ENCODE data around the gene IPO13.

The IPO13 gene

GRCh38 chr1:43930168-43930948 lies 16.4 kb upstream of the IPO13 start:
- Histone ChIP-seq H3K27me3 (replicated peaks; ENCODE audit: control insufficient read depth, insufficient read depth, low read length, poor library complexity, severe bottlenecking) (peaks cover 9% of the 10 kb centered on the region), H3K36me3 (ENCODE audit: control insufficient read depth, insufficient read depth, low read length) (peaks cover 3% of the 10 kb centered on the region), H3K4me1 (ENCODE audit: control insufficient read depth, insufficient read depth, low read length, poor library complexity, severe bottlenecking) (peaks cover 7% of the 10 kb centered on the region), H3K9me3 (ENCODE audit: control insufficient read depth, low read length) (no peaks in the 10 kb centered on the region), H3K27ac (ENCODE audit: insufficient read depth, low read length, poor library complexity, severe bottlenecking) (no peak overlapping the region), H3K4me3 (ENCODE audit: insufficient read depth, low read depth, low read length, poor library complexity, severe bottlenecking) (no peak overlapping the region)
- no peak for DNase-seq

GRCh38 chr1:43930949-43931275 lies 15.8 kb upstream of the IPO13 start:
- no peak for DNase-seq
- H3K27ac ChIP-seq (ENCODE audit: insufficient read depth, low read length, poor library complexity, severe bottlenecking), result no peak overlapping the region
- no peaks in the 10 kb centered on the region for H3K9me3 ChIP-seq (ENCODE audit: control insufficient read depth, low read length)
- no peak overlapping the region for H3K4me3 ChIP-seq (ENCODE audit: insufficient read depth, low read depth, low read length, poor library complexity, severe bottlenecking)
- H3K4me1 ChIP-seq (ENCODE audit: control insufficient read depth, insufficient read depth, low read length, poor library complexity, severe bottlenecking), result peaks cover 9% of the 10 kb centered on the region
- H3K27me3 ChIP-seq (replicated peaks; ENCODE audit: control insufficient read depth, insufficient read depth, low read length, poor library complexity, severe bottlenecking), result peaks cover 12% of the 10 kb centered on the region
- H3K36me3 ChIP-seq (ENCODE audit: control insufficient read depth, insufficient read depth, low read length), result no peaks in the 10 kb centered on the region

- H3K9me3 ChIP-seq (ENCODE audit: control insufficient read depth, low read length), result no peaks in the 10 kb centered on the region
- no peak for DNase-seq
- H3K36me3 ChIP-seq (ENCODE audit: control insufficient read depth, insufficient read depth, low read length), result no peaks in the 10 kb centered on the region
- H3K27me3 ChIP-seq (replicated peaks; ENCODE audit: control insufficient read depth, insufficient read depth, low read length, poor library complexity, severe bottlenecking), result peaks cover 20% of the 10 kb centered on the region
- peaks cover 15% of the 10 kb centered on the region for H3K4me1 ChIP-seq (ENCODE audit: control insufficient read depth, insufficient read depth, low read length, poor library complexity, severe bottlenecking)
- no peak overlapping the region for H3K4me3 ChIP-seq (ENCODE audit: insufficient read depth, low read depth, low read length, poor library complexity, severe bottlenecking)
- H3K27ac ChIP-seq (ENCODE audit: insufficient read depth, low read length, poor library complexity, severe bottlenecking), result no peak overlapping the region
Observed at GRCh38 chr1:43931711-43932660, 14.8 kb upstream of the IPO13 start.

GRCh38 chr1:43932786-43933385 lies 13.9 kb upstream of the IPO13 start:
- Histone ChIP-seq H3K36me3 (ENCODE audit: control insufficient read depth, insufficient read depth, low read length) (no peaks in the 10 kb centered on the region), H3K4me3 (ENCODE audit: insufficient read depth, low read depth, low read length, poor library complexity, severe bottlenecking) (no peak overlapping the region), H3K4me1 (ENCODE audit: control insufficient read depth, insufficient read depth, low read length, poor library complexity, severe bottlenecking) (peaks cover 15% of the 10 kb centered on the region), H3K9me3 (ENCODE audit: control insufficient read depth, low read length) (no peaks in the 10 kb centered on the region), H3K27me3 (replicated peaks; ENCODE audit: control insufficient read depth, insufficient read depth, low read length, poor library complexity, severe bottlenecking) (peaks cover 20% of the 10 kb centered on the region), H3K27ac (ENCODE audit: insufficient read depth, low read length, poor library complexity, severe bottlenecking) (no peak overlapping the region)
- DNase-seq, result no peak

- Histone ChIP-seq H3K4me3 (ENCODE audit: insufficient read depth, low read depth, low read length, poor library complexity, severe bottlenecking) (no peak within 1 kb of the TSS), H3K4me1 (ENCODE audit: control insufficient read depth, insufficient read depth, low read length, poor library complexity, severe bottlenecking) (peaks cover 15% of the 10 kb centered on the region), H3K27ac (ENCODE audit: insufficient read depth, low read length, poor library complexity, severe bottlenecking) (no peak within 1 kb of the TSS)
Observed at GRCh38 chr1:43933386-43934100, 13.2 kb upstream of the IPO13 start, which contains the start of gene ARTN. Gene ARTN (plus strand): TSS chr1:43933801. CDS start chr1:43935657, 1,856 bp downstream.

DNA sequence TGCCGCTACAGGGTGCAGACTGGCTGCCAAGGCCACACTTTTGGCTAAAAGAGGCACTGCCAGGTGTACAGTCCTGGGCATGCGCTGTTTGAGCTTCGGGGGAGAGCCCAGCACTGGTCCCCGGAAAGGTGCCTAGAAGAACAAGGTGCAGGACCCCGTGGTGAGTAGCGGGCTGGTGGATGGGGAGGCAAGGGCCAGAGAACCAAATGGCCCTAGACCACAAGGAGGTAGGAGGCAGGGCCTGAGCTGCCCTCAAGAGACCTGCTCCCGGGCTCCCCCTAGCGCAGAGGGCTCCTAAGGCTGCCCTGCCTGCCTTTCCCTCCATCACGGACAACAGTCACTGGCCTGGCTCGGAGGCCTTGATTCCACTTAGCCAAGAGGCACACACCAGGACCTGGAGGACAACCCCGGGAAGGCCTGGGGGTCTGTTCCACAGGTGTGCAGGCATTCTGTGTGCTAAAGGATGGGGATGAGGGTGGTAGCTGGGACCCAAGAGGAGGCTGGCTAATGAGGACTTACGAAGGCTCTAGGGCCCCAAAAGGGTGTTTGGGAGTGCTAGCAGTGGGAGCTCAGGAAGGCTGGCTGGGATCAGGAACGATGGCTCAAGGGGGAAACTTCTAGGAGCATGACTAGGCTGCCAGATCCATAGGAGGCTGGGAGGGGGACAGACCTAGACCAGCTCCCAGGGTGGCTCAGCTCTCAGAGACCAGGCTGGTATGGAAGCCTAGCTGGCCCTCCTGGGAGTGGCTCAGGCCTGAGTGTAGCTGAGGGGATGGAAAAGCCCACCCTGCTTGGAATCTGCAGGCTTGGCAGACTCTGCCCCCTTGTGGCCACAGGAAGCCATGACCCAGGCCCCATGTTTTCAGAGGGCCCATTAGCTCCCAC lies 12.4 kb upstream of the IPO13 start:
- Histone ChIP-seq H3K4me1 (ENCODE audit: control insufficient read depth, insufficient read depth, low read length, poor library complexity, severe bottlenecking) (peaks cover 15% of the 10 kb centered on the region), H3K9me3 (ENCODE audit: control insufficient read depth, low read length) (no peaks in the 10 kb centered on the region), H3K36me3 (ENCODE audit: control insufficient read depth, insufficient read depth, low read length) (no peaks in the 10 kb centered on the region), H3K27me3 (replicated peaks; ENCODE audit: control insufficient read depth, insufficient read depth, low read length, poor library complexity, severe bottlenecking) (peaks cover 20% of the 10 kb centered on the region), H3K27ac (ENCODE audit: insufficient read depth, low read length, poor library complexity, severe bottlenecking) (no peak overlapping the region), H3K4me3 (ENCODE audit: insufficient read depth, low read depth, low read length, poor library complexity, severe bottlenecking) (no peak overlapping the region)
- DNase-seq, result peak in 2 of 3 donors; percentile 14 to 21

More at GRCh38 chr1:43933386-43934100, 13.2 kb upstream of the IPO13 start, which contains the start of gene ARTN:
- DNase-seq, result no peak
- Histone ChIP-seq H3K9me3 (ENCODE audit: control insufficient read depth, low read length) (no peaks in the 10 kb centered on the region), H3K27me3 (replicated peaks; ENCODE audit: control insufficient read depth, insufficient read depth, low read length, poor library complexity, severe bottlenecking) (peaks cover 20% of the 10 kb centered on the region), H3K36me3 (ENCODE audit: control insufficient read depth, insufficient read depth, low read length) (no peaks in the 10 kb centered on the region)

- H3K4me1 ChIP-seq (ENCODE audit: control insufficient read depth, insufficient read depth, low read length, poor library complexity, severe bottlenecking), result peaks cover 15% of the 10 kb centered on the region
- DNase-seq, result no peak
- H3K9me3 ChIP-seq (ENCODE audit: control insufficient read depth, low read length), result no peaks in the 10 kb centered on the region
- no peaks in the 10 kb centered on the region for H3K36me3 ChIP-seq (ENCODE audit: control insufficient read depth, insufficient read depth, low read length)
- H3K27ac ChIP-seq (ENCODE audit: insufficient read depth, low read length, poor library complexity, severe bottlenecking), result no peak overlapping the region
- H3K27me3 ChIP-seq (replicated peaks; ENCODE audit: control insufficient read depth, insufficient read depth, low read length, poor library complexity, severe bottlenecking), result peaks cover 20% of the 10 kb centered on the region
- H3K4me3 ChIP-seq (ENCODE audit: insufficient read depth, low read depth, low read length, poor library complexity, severe bottlenecking), result no peak overlapping the region
Observed at GRCh38 chr1:43934986-43935324, 11.8 kb upstream of the IPO13 start.

DNA sequence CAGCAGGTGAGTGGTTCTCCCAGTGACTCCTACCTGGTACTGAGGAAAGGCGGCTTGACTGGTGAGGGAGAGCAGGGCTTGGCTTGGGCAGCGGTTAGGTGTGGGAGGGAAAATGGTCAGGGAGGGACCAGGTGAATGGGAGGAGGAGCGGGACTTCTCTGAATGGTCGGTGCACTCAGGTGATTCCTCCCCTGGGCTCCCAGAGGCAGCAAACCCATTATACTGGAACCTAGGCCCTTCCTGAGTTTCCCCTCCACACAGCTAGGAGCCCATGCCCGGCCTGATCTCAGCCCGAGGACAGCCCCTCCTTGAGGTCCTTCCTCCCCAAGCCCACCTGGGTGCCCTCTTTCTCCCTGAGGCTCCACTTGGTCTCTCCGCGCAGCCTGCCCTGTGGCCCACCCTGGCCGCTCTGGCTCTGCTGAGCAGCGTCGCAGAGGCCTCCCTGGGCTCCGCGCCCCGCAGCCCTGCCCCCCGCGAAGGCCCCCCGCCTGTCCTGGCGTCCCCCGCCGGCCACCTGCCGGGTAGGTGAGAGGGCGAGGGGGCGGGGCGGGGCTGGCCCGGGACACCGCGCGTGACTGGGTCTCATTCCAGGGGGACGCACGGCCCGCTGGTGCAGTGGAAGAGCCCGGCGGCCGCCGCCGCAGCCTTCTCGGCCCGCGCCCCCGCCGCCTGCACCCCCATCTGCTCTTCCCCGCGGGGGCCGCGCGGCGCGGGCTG lies 10.9 kb upstream of the IPO13 start:
- Histone ChIP-seq H3K4me3 (ENCODE audit: insufficient read depth, low read depth, low read length, poor library complexity, severe bottlenecking) (no peak overlapping the region), H3K27ac (ENCODE audit: insufficient read depth, low read length, poor library complexity, severe bottlenecking) (no peak overlapping the region), H3K9me3 (ENCODE audit: control insufficient read depth, low read length) (no peaks in the 10 kb centered on the region)

More for the DNA sequence above, 10.9 kb upstream of the IPO13 start:
- Histone ChIP-seq H3K36me3 (ENCODE audit: control insufficient read depth, insufficient read depth, low read length) (no peaks in the 10 kb centered on the region), H3K27me3 (replicated peaks; ENCODE audit: control insufficient read depth, insufficient read depth, low read length, poor library complexity, severe bottlenecking) (peaks cover 20% of the 10 kb centered on the region), H3K4me1 (ENCODE audit: control insufficient read depth, insufficient read depth, low read length, poor library complexity, severe bottlenecking) (peaks cover 15% of the 10 kb centered on the region)
- DNase-seq, result no peak
